Measurements from ENCODE around the gene SAMD1. TPM values are rescaled to one million over a fixed set of nuclear protein-coding genes. Genes with fewer than 3 reads are reported as not detected.

Gene SAMD1
- total RNA-seq, 1 experiment from 2014 or later, result 108 TPM

DNA sequence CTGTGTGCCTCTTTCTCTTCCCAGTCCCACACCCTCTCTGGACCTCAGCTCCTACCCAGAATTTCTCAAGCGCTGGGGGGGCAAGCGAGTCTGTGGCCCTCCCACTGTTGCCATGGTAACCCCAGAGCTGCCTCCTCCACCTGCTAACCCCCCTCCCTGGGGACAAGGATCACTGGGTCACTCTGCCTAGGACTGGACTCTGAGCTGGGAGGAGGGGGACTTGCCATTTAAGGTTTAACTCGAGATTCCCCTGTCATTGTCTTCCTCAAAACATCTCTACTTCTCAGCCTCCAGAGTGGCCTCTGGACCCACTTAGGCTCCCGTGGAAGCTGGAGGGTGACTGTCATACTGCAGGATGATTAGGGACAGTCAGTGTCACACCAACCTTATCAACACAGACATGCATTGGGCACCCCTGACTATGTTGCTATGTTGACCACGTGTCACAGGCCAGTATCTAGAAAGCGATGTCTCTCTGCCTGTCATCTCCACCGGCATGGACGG is 30.8 kb downstream of the SAMD1 start:
- no peak overlapping the region for H4K5ac ChIP-seq (ENCODE audit: insufficient read length, low read depth, low read length)
- no peak overlapping the region for H2BK15ac ChIP-seq (ENCODE audit: low read depth, low read length)
- no peaks in the 10 kb centered on the region for H3K79me2 ChIP-seq (ENCODE audit: insufficient read depth, low read length)
- no peak overlapping the region for H3K4me2 ChIP-seq (ENCODE audit: insufficient read depth, insufficient read length, low read length)
- H3T11ph ChIP-seq (ENCODE audit: low read length), result no peak overlapping the region
- no peak overlapping the region for H2BK5ac ChIP-seq (ENCODE audit: insufficient read length, low read length)
- H3K36me3 Mint-ChIP-seq (ENCODE audit: insufficient read depth in 1 of 3, low read depth in 3 of 3), result peaks cover 0 to 2% (median 0%) of the 10 kb centered on the region in 3 experiments; a peak in 1 of 7 replicates
- H3K27me3 Mint-ChIP-seq (ENCODE audit: low read depth), result peaks cover 46% of the 10 kb centered on the region
- WGBS (ENCODE audit: extremely low coverage, insufficient read length, low lambda C conversion rate), result no CpG with 5 or more reads among the region's 8 CpGs
- no peak overlapping the region for H3K18ac ChIP-seq (ENCODE audit: insufficient read length, low read depth, low read length)
- H3K4ac ChIP-seq (ENCODE audit: low read depth, low read length), result no peak overlapping the region
- no peak overlapping the region for H3K27ac ChIP-seq (ENCODE audit: insufficient read length, low read depth, low read length)
- H3K23me2 ChIP-seq (ENCODE audit: insufficient read length, low read depth, low read length, poor library complexity, severe bottlenecking), result peaks cover 6% of the 10 kb centered on the region
- H4K20me1 ChIP-seq (ENCODE audit: control insufficient read depth, insufficient read depth, insufficient read length), result no peaks in the 10 kb centered on the region
- H3K23ac ChIP-seq (ENCODE audit: insufficient read length, low read depth, low read length), result no peak overlapping the region
- no peaks in the 10 kb centered on the region; a peak in 1 of 5 replicates for H3K9me3 Mint-ChIP-seq
- H3K9ac ChIP-seq (ENCODE audit: extremely low read depth, insufficient read length, low read length), result no peak overlapping the region
- H3K27ac Mint-ChIP-seq, result no peak overlapping the region
- H2BK120ac ChIP-seq (ENCODE audit: low read depth, low read length, poor library complexity, severe bottlenecking), result no peak overlapping the region
- H3K4me1 Mint-ChIP-seq, result peaks cover 9 to 23% of the 10 kb centered on the region in 2 experiments
- no peaks in the 10 kb centered on the region for H3K9me3 ChIP-seq (ENCODE audit: control insufficient read depth, low read depth, low read length)
- H4K91ac ChIP-seq (ENCODE audit: insufficient read length, low read depth, low read length), result no peak overlapping the region
- no peak for DNase-seq
- no peaks in the 10 kb centered on the region; the same call in 1 of the 2 replicates for H3K4me1 ChIP-seq (ENCODE audit: insufficient read depth, low read length)
- H2AFZ ChIP-seq (ENCODE audit: low read length), result no peak overlapping the region
- TF ChIP-seq, protein P1, sequence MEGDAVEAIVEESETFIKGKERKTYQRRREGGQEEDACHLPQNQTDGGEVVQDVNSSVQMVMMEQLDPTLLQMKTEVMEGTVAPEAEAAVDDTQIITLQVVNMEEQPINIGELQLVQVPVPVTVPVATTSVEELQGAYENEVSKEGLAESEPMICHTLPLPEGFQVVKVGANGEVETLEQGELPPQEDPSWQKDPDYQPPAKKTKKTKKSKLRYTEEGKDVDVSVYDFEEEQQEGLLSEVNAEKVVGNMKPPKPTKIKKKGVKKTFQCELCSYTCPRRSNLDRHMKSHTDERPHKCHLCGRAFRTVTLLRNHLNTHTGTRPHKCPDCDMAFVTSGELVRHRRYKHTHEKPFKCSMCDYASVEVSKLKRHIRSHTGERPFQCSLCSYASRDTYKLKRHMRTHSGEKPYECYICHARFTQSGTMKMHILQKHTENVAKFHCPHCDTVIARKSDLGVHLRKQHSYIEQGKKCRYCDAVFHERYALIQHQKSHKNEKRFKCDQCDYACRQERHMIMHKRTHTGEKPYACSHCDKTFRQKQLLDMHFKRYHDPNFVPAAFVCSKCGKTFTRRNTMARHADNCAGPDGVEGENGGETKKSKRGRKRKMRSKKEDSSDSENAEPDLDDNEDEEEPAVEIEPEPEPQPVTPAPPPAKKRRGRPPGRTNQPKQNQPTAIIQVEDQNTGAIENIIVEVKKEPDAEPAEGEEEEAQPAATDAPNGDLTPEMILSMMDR (conservative IDR thresholded peaks at IDR 0.05), result no peak
- H2AK5ac ChIP-seq (ENCODE audit: insufficient read length, low read length), result no peak overlapping the region
- H4K8ac ChIP-seq (replicated peaks; ENCODE audit: insufficient read length, low read depth, low read length), result no peak overlapping the region
- no peak overlapping the region for H2BK20ac ChIP-seq (ENCODE audit: low read depth, low read length, poor library complexity, severe bottlenecking)
- H3K4me3 Mint-ChIP-seq, result peak overlapping the region in 1 of 2 experiments; percentile 20; a peak in 1 of 5 replicates
- no peaks in the 10 kb centered on the region for H3K79me1 ChIP-seq (ENCODE audit: insufficient read depth, low read depth, low read length, poor library complexity, severe bottlenecking)
- no peak overlapping the region for H3K56ac ChIP-seq (ENCODE audit: insufficient read length, low read depth, low read length)
- H2BK12ac ChIP-seq (ENCODE audit: insufficient read length, low read depth, low read length), result no peak overlapping the region
- H3K14ac ChIP-seq (ENCODE audit: insufficient read depth, low read length), result no peak overlapping the region
- peaks cover 8% of the 10 kb centered on the region for H3K27me3 ChIP-seq (ENCODE audit: insufficient read depth, low read length)
